ENCODE results near the gene TMEM208. TPM values are rescaled to one million over a fixed set of nuclear protein-coding genes. Genes with fewer than 3 reads are reported as not detected.

The TMEM208 gene
- total RNA-seq, 1 experiment from 2014 or later, result 19.5 TPM

GRCh38 chr16:67201411-67202345 is 25.3 kb upstream of the TMEM208 start:
- H3K4me2 ChIP-seq (ENCODE audit: low read depth, low read length, poor library complexity, severe bottlenecking), result no peak overlapping the region
- DNase-seq, result no peak
- H3K79me2 ChIP-seq (ENCODE audit: low read length), result no peaks in the 10 kb centered on the region
- peaks cover 6% of the 10 kb centered on the region; the same call in 1 of the 2 replicates for H3K36me3 ChIP-seq (ENCODE audit: insufficient read depth, low read length)
- H3K27ac ChIP-seq (ENCODE audit: low read length), result no peak overlapping the region
- H3K4me1 ChIP-seq (ENCODE audit: low read length), result no peaks in the 10 kb centered on the region
- H3K27me3 ChIP-seq (ENCODE audit: low read length), result no peaks in the 10 kb centered on the region
- H3K9me2 ChIP-seq (replicated peaks; ENCODE audit: insufficient read depth, low read length), result no peaks in the 10 kb centered on the region
- H3K9ac ChIP-seq (ENCODE audit: low read length), result no peak overlapping the region
- no peak overlapping the region for H3K4me3 ChIP-seq (ENCODE audit: low read length)
- peaks cover 6% of the 10 kb centered on the region; the same call in 1 of the 2 replicates for H4K20me1 ChIP-seq (ENCODE audit: insufficient read depth, low read depth, low read length)
- H2AFZ ChIP-seq (ENCODE audit: low read length), result no peak overlapping the region
- H3K9me3 ChIP-seq (ENCODE audit: low read length), result no peaks in the 10 kb centered on the region

DNA sequence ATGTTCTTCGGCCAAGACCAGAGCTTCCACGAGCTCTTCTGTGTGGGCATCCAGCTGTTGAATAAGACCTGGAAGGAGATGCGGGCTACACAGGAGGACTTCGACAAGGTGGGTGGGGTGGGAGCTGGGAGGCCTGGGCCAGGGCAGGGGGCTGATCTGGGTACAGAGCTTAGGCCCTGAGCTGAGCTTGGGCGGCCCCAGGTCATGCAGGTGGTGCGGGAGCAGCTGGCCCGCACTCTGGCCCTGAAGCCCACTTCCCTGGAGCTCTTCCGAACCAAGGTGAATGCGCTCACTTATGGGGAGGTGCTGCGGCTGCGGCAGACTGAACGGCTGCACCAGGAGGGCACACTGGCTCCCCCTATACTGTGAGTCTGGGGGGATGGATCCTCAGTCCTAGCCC is 24.5 kb upstream of the TMEM208 start:
- no peaks in the 10 kb centered on the region for H3K9me3 ChIP-seq (ENCODE audit: low read length)
- peaks cover 6% of the 10 kb centered on the region; the same call in 1 of the 2 replicates for H3K36me3 ChIP-seq (ENCODE audit: insufficient read depth, low read length)
- no peak overlapping the region for H3K4me2 ChIP-seq (ENCODE audit: low read depth, low read length, poor library complexity, severe bottlenecking)
- H4K20me1 ChIP-seq (ENCODE audit: insufficient read depth, low read depth, low read length), result peaks cover 6% of the 10 kb centered on the region; the same call in 1 of the 2 replicates
- no peak overlapping the region for H3K9ac ChIP-seq (ENCODE audit: low read length)
- H3K79me2 ChIP-seq (ENCODE audit: low read length), result no peaks in the 10 kb centered on the region
- no peaks in the 10 kb centered on the region for H3K27me3 ChIP-seq (ENCODE audit: low read length)
- no peak overlapping the region for H2AFZ ChIP-seq (ENCODE audit: low read length)
- no peaks in the 10 kb centered on the region for H3K9me2 ChIP-seq (replicated peaks; ENCODE audit: insufficient read depth, low read length)
- no peaks in the 10 kb centered on the region for H3K4me1 ChIP-seq (ENCODE audit: low read length)
- no peak overlapping the region for H3K27ac ChIP-seq (ENCODE audit: low read length)
- no peak for DNase-seq
- H3K4me3 ChIP-seq (ENCODE audit: low read length), result no peak overlapping the region

- H3K9me3 ChIP-seq (ENCODE audit: low read length), result no peaks in the 10 kb centered on the region
- H3K27ac ChIP-seq (ENCODE audit: low read length), result no peak overlapping the region
- H3K4me3 ChIP-seq (ENCODE audit: low read length), result no peak overlapping the region
- H3K9me2 ChIP-seq (replicated peaks; ENCODE audit: insufficient read depth, low read length), result no peaks in the 10 kb centered on the region
- peaks cover 6% of the 10 kb centered on the region; the same call in 1 of the 2 replicates for H3K36me3 ChIP-seq (ENCODE audit: insufficient read depth, low read length)
- no peaks in the 10 kb centered on the region for H3K27me3 ChIP-seq (ENCODE audit: low read length)
- H4K20me1 ChIP-seq (ENCODE audit: insufficient read depth, low read depth, low read length), result peaks cover 1% of the 10 kb centered on the region; the same call in 1 of the 2 replicates
- no peak overlapping the region for H3K4me2 ChIP-seq (ENCODE audit: low read depth, low read length, poor library complexity, severe bottlenecking)
- no peak overlapping the region for H3K9ac ChIP-seq (ENCODE audit: low read length)
- no peaks in the 10 kb centered on the region for H3K79me2 ChIP-seq (ENCODE audit: low read length)
- H2AFZ ChIP-seq (ENCODE audit: low read length), result no peak overlapping the region
- DNase-seq, result no peak
- H3K4me1 ChIP-seq (ENCODE audit: low read length), result no peaks in the 10 kb centered on the region
Observed at GRCh38 chr16:67202956-67203493, 23.9 kb upstream of the TMEM208 start.

DNA sequence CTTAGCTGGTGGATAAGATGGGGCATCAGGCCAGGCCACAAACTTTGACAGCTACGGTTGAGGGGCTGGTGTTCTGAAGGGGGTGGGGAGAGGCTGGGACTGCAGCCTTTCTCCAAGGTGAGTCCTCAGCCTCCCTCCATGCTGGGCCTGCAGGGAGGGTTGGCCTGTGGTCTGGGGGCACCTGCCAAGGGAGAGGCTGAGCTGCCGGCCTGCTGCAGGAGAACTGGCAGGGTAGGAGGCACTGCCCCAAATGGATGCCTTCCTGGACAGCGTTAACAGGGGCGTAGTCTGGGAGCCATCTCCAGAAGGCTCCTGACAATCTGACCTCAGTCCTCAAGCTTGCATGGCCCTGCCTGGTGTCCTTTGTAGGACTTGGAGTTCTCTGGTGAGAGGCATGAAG is 22.9 kb upstream of the TMEM208 start:
- Histone ChIP-seq H3K9me2 (replicated peaks; ENCODE audit: insufficient read depth, low read length) (no peaks in the 10 kb centered on the region), H2AFZ (ENCODE audit: low read length) (no peak overlapping the region), H3K36me3 (ENCODE audit: insufficient read depth, low read length) (0 out of 2 replicates have a peak, but pooled peaks cover 2% of the 10 kb centered on the region), H3K27me3 (ENCODE audit: low read length) (no peaks in the 10 kb centered on the region), H3K79me2 (ENCODE audit: low read length) (no peaks in the 10 kb centered on the region), H3K4me2 (ENCODE audit: low read depth, low read length, poor library complexity, severe bottlenecking) (no peak overlapping the region), H3K4me1 (ENCODE audit: low read length) (no peaks in the 10 kb centered on the region), H3K4me3 (ENCODE audit: low read length) (no peak overlapping the region), H3K9ac (ENCODE audit: low read length) (no peak overlapping the region), H4K20me1 (ENCODE audit: insufficient read depth, low read depth, low read length) (peaks cover 4% of the 10 kb centered on the region; the same call in 1 of the 2 replicates), H3K27ac (ENCODE audit: low read length) (no peak overlapping the region), H3K9me3 (ENCODE audit: low read length) (no peaks in the 10 kb centered on the region)
- no peak for DNase-seq

GRCh38 chr16:67206129-67206837 is 20.6 kb upstream of the TMEM208 start:
- no peak overlapping the region for H2AFZ ChIP-seq (ENCODE audit: low read length)
- no peaks in the 10 kb centered on the region for H3K27me3 ChIP-seq (ENCODE audit: low read length)
- H3K4me2 ChIP-seq (ENCODE audit: low read depth, low read length, poor library complexity, severe bottlenecking), result no peak overlapping the region
- H3K36me3 ChIP-seq (ENCODE audit: insufficient read depth, low read length), result 0 out of 2 replicates have a peak, but pooled peaks cover 2% of the 10 kb centered on the region
- no peaks in the 10 kb centered on the region for H3K9me3 ChIP-seq (ENCODE audit: low read length)
- H3K9me2 ChIP-seq (replicated peaks; ENCODE audit: insufficient read depth, low read length), result no peaks in the 10 kb centered on the region
- no peaks in the 10 kb centered on the region for H3K79me2 ChIP-seq (ENCODE audit: low read length)
- DNase-seq, result no peak
- no peaks in the 10 kb centered on the region for H3K4me1 ChIP-seq (ENCODE audit: low read length)
- H4K20me1 ChIP-seq (ENCODE audit: insufficient read depth, low read depth, low read length), result peaks cover 4% of the 10 kb centered on the region; the same call in 1 of the 2 replicates
- no peak overlapping the region for H3K4me3 ChIP-seq (ENCODE audit: low read length)
- H3K27ac ChIP-seq (ENCODE audit: low read length), result no peak overlapping the region
- H3K9ac ChIP-seq (ENCODE audit: low read length), result no peak overlapping the region

DNA sequence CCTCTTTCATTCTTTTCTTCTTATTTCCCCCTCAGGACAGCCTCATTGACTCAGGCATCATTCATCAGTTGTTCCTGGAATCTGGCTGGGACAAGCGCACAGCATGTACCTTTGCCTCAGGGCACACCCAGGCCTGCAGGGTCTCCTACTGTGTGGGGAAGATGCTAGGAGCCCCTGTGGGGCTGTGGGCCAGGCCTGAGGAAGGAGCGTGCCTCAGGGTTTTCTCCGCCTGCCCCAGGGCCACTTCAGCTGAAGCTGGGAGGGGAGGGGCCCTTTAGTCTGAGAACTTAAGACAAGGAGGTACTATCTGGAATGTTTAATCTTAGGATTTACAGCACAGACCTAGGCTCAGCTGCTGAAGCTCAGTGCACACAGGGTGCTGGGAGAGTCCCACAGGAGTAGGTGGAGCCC is 20.1 kb upstream of the TMEM208 start:
- Histone ChIP-seq H4K20me1 (ENCODE audit: insufficient read depth, low read depth, low read length) (peaks cover 4% of the 10 kb centered on the region; the same call in 1 of the 2 replicates), H3K9me3 (ENCODE audit: low read length) (no peaks in the 10 kb centered on the region), H3K27ac (ENCODE audit: low read length) (no peak overlapping the region), H3K9ac (ENCODE audit: low read length) (no peak overlapping the region), H3K27me3 (ENCODE audit: low read length) (no peaks in the 10 kb centered on the region), H2AFZ (ENCODE audit: low read length) (no peak overlapping the region), H3K4me3 (ENCODE audit: low read length) (no peak overlapping the region), H3K4me2 (ENCODE audit: low read depth, low read length, poor library complexity, severe bottlenecking) (no peak overlapping the region), H3K79me2 (ENCODE audit: low read length) (no peaks in the 10 kb centered on the region), H3K36me3 (ENCODE audit: insufficient read depth, low read length) (no peaks in the 10 kb centered on the region), H3K9me2 (replicated peaks; ENCODE audit: insufficient read depth, low read length) (no peaks in the 10 kb centered on the region), H3K4me1 (ENCODE audit: low read length) (no peaks in the 10 kb centered on the region)
- DNase-seq, result no peak

DNA sequence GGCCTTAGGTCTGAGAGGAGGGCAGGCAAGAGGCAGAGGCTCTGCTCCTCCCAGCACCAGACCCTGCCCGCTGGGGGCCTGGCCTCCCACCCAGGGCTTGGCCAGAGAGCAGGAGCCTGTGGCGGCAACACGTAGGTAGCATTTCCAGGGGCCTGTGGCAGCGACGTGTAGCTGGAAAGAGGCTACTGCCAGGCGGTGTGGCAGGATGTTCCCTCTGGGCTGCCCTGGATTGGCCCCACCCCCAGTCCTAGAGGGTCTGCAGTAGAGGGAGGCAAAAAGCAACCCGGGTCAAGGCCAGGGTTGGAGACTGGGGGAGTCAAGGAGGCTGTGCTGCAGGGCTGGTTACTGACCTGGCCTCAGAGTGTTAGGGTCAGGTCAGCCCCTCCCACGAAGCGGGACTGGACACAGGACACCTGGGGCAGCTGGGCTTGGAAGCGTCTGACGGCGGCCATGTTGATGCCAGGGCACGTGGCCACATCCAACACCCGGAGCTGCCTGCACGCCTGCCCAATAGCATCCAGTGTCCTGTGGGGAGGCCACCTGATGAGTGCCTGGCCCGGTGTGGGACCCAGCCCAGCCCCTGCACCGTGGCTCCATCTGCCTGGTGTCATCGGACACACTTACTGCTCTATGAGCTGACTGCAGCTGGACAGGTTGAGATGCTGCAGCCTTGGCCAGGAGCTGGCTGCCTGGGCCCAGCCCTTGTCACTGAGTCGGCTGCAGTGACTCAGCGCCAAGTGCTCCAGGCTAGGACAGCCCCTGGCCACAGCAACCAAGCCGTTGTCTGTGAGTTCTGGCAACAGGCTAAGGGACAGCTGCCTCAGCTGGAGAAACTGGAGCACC is 19.5 kb upstream of the TMEM208 start:
- no peak overlapping the region for H3K4me3 ChIP-seq (ENCODE audit: low read length)
- H3K9me3 ChIP-seq (ENCODE audit: low read length), result no peaks in the 10 kb centered on the region
- no peaks in the 10 kb centered on the region for H3K27me3 ChIP-seq (ENCODE audit: low read length)
- no peaks in the 10 kb centered on the region for H3K79me2 ChIP-seq (ENCODE audit: low read length)
- DNase-seq, result no peak
- no peak overlapping the region for H3K9ac ChIP-seq (ENCODE audit: low read length)
- H3K4me1 ChIP-seq (ENCODE audit: low read length), result no peaks in the 10 kb centered on the region
- no peak overlapping the region for H3K4me2 ChIP-seq (ENCODE audit: low read depth, low read length, poor library complexity, severe bottlenecking)
- H3K9me2 ChIP-seq (replicated peaks; ENCODE audit: insufficient read depth, low read length), result no peaks in the 10 kb centered on the region
- H3K27ac ChIP-seq (ENCODE audit: low read length), result no peak overlapping the region
- H3K36me3 ChIP-seq (ENCODE audit: insufficient read depth, low read length), result no peaks in the 10 kb centered on the region
- H4K20me1 ChIP-seq (ENCODE audit: insufficient read depth, low read depth, low read length), result peaks cover 4% of the 10 kb centered on the region; the same call in 1 of the 2 replicates
- H2AFZ ChIP-seq (ENCODE audit: low read length), result no peak overlapping the region
